Activated CD8-positive, alpha-beta memory T cell treated with anti-CD3 and anti-CD28 coated beads, Interleukin-2, amount 10 ng/mL, durations not matched to agents 7 days and 5 days (primary cell): ENCODE data around the gene FANCD2. TPM values are rescaled to one million over a fixed set of nuclear protein-coding genes. Genes with fewer than 3 reads are reported as not detected.
"Not testable (repeated sequence)": the region's sequence is repeated elsewhere in the genome, so short reads cannot be mapped to it uniquely, and the experiment has no call there.

Experiments used
- ATAC-seq: fragments of 150-1000 bp; cut with Tn5 transposase; one replicate; pipeline ENCODE4 v1.10.0; 2021; ENCODE audit warnings: moderate library complexity
- CTCF ChIA-PET: fragments of 350-600 bp; sonication (Branson Sonifier 250); formaldehyde crosslinking; loops from one replicate; lab custom pipeline; 2021; ENCODE audit warnings: antibody characterized with exemption; lab: Charles Lee
- DNase-seq: peaks from one replicate; pipeline ENCODE4 v3.0.0-alpha.2; 2020
- H3K27ac Mint-ChIP-seq: one replicate; pipeline ENCODE4 v1.8.0; 2021; ENCODE audit warnings: mild to moderate bottlenecking, mixed read lengths
- H3K27me3 Mint-ChIP-seq: one replicate; pipeline ENCODE4 v1.8.0; 2021; ENCODE audit warnings: mixed read lengths
- H3K36me3 Mint-ChIP-seq: one replicate; pipeline ENCODE4 v1.8.0; 2021; ENCODE audit warnings: mild to moderate bottlenecking, mixed read lengths
- H3K4me1 Mint-ChIP-seq: one replicate; pipeline ENCODE4 v1.8.0; 2021; ENCODE audit warnings: mixed read lengths
- H3K4me3 Mint-ChIP-seq: one replicate; pipeline ENCODE4 v1.8.0; 2021; ENCODE audit warnings: mild to moderate bottlenecking, moderate library complexity, mixed read lengths
- H3K9me3 Mint-ChIP-seq: one replicate; pipeline ENCODE4 v1.8.0; 2022; ENCODE audit warnings: low read depth, mixed read lengths
- total RNA-seq, 2 experiments: library from RNA; stranded (reverse); gene quantifications; one replicate each; pipeline ENCODE4 v1.2.3, GENCODE V29; 2021

FANCD2 gene
- total RNA-seq, 2 experiments from 2014 or later = 75.1 to 109 TPM

GRCh38 chr3:10006762-10007090, 19.5 kb upstream of the FANCD2 start:
- DNase-seq (no peak), ATAC-seq (no peak)
- Mint-ChIP-seq H3K27me3 (no peaks in the 10 kb centered on the region), H3K4me1 (peaks cover 29% of the 10 kb centered on the region), H3K4me3 (no peak overlapping the region), H3K27ac (no peak overlapping the region), H3K9me3 (no peaks in the 10 kb centered on the region), H3K36me3 (peaks cover 12% of the 10 kb centered on the region)
- CTCF ChIA-PET = no interaction called here

- no peaks in the 10 kb centered on the region for H3K27me3 Mint-ChIP-seq
- CTCF ChIA-PET = no interaction called here
These were observed 19.0 kb upstream of the FANCD2 start for GRCh38 chr3:10007126-10007782.

DNA sequence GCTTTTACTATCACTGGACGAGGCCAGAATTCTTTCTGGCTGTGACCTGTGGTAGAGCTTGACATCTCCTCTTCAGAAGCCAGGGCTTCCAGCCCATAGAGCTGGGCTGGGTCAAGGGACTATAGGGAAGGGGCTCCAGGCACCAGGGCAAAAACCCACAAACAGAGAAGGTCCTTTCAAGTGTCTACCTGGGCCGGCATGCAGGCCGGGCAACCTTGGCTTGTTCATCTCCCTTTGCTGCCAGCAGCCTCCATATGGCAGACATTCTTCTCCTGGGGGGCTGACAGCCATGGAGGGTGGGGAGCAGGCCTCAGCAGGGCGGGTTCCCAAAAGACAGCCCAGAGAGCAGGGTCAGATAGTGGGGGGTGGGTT, 18.0 kb upstream of the FANCD2 start:
- H3K4me3 Mint-ChIP-seq = not testable (repeated sequence)

More at GRCh38 chr3:10007126-10007782, 19.0 kb upstream of the FANCD2 start:
- DNase-seq (no peak), ATAC-seq (no peak)
- Mint-ChIP-seq H3K36me3 (peaks cover 11% of the 10 kb centered on the region), H3K4me3 (no peak overlapping the region), H3K27ac (no peak overlapping the region), H3K9me3 (no peaks in the 10 kb centered on the region), H3K4me1 (peaks cover 31% of the 10 kb centered on the region)

GRCh38 chr3:10008588-10009344, 17.5 kb upstream of the FANCD2 start:
- ATAC-seq (peak; percentile 76), DNase-seq (peak; percentile 85)
- Mint-ChIP-seq H3K4me1 (peaks cover 31% of the 10 kb centered on the region), H3K27me3 (no peaks in the 10 kb centered on the region), H3K4me3 (peak overlapping the region; percentile 53), H3K9me3 (no peaks in the 10 kb centered on the region), H3K36me3 (no peaks in the 10 kb centered on the region), H3K27ac (peak overlapping the region; percentile 32)
- CTCF ChIA-PET = no interaction called here

More for the DNA sequence above, 18.0 kb upstream of the FANCD2 start:
- H3K9me3 Mint-ChIP-seq, DNase-seq, H3K36me3 Mint-ChIP-seq, CTCF ChIA-PET, H3K27ac Mint-ChIP-seq, ATAC-seq, H3K27me3 Mint-ChIP-seq: not testable (repeated sequence)
- H3K4me1 Mint-ChIP-seq = peaks cover 31% of the 10 kb centered on the region

- CTCF ChIA-PET = interaction anchor here (0.9 kb wide), 1 partner anchor 254 kb away, joined by 3 read pairs; no protein-coding TSS in a partner anchor
- Mint-ChIP-seq H3K27me3 (no peaks in the 10 kb centered on the region), H3K4me3 (peak overlapping the region; percentile 12), H3K27ac (no peak overlapping the region), H3K9me3 (no peaks in the 10 kb centered on the region), H3K36me3 (no peaks in the 10 kb centered on the region), H3K4me1 (peaks cover 23% of the 10 kb centered on the region)
- DNase-seq (no peak), ATAC-seq (no peak)
These were observed 15.8 kb upstream of the FANCD2 start for GRCh38 chr3:10010421-10010877.

DNA sequence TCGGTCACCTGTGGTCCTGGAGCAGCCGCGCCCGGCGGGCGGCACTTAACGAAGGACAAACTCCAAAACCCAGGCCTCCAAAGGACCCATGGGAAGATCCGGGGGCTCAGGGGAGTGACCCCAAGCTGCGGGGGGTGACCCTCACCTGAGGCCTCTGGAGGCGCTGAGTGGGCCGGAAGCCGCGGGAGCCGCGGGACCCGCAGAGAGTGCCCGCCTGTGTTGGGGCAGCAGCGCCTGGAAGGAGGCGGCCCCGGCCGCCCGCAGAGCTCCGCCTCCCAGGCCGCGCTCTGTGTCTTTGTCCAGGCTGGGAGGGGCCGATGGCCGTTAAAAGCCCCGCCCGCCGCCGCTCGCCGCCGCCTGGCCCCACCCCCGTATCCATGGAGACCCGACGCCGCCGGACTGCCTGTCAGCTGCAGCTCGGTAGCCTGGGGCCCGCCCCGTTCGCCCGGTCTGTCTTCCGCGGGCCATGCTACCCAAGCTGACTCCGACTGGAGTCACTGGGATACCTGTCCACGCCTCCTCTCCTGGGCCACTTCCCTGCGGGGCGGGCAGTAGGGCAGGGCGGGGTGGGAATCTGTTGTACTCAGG, 15.3 kb upstream of the FANCD2 start:
- Mint-ChIP-seq H3K4me3 (peak overlapping the region; percentile 24), H3K36me3 (no peaks in the 10 kb centered on the region), H3K27me3 (no peaks in the 10 kb centered on the region), H3K4me1 (peaks cover 23% of the 10 kb centered on the region), H3K27ac (no peak overlapping the region), H3K9me3 (no peaks in the 10 kb centered on the region)
- DNase-seq (peak; percentile 94), ATAC-seq (peak; percentile 86)
- CTCF ChIA-PET = interaction anchor here (0.8 to 0.9 kb wide), 2 partner anchors 15 to 253 kb away, joined by 3 to 4 read pairs; partner anchors contain the start of gene FANCD2

GRCh38 chr3:10011631-10012030, 14.6 kb upstream of the FANCD2 start:
- no peak for ATAC-seq
- Mint-ChIP-seq H3K27me3 (no peaks in the 10 kb centered on the region), H3K4me1 (peaks cover 23% of the 10 kb centered on the region), H3K4me3 (no peak overlapping the region), H3K27ac (no peak overlapping the region), H3K9me3 (no peaks in the 10 kb centered on the region), H3K36me3 (no peaks in the 10 kb centered on the region)
- CTCF ChIA-PET = interaction anchor here (0.8 kb wide), 1 partner anchor 15 kb away, joined by 4 read pairs; the partner anchor contains the start of gene FANCD2
- no peak for DNase-seq

DNA sequence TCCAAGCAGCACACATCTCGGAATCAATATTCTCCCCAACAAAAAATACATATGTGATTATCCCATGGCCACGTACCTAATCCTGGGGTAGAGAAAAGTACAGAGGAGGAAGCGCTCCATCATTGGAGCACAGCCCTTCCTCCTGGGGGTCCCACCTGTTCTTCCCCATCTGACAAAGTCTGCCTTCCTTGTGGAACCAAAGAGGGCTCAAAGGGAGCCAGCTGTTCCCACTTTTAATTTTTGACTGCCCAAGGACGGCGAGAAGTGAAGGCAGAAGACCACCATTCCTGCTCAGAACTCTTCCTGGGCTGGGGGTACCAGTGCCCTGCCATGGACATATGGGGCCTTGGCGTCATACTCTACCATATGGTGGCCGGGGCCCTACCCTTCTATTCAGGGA, 14.1 kb upstream of the FANCD2 start:
- no peak overlapping the region for H3K4me3 Mint-ChIP-seq
- CTCF ChIA-PET = no interaction called here
- ATAC-seq (no peak), DNase-seq (no peak)
- H3K9me3 Mint-ChIP-seq = no peaks in the 10 kb centered on the region
- H3K4me1 Mint-ChIP-seq = peaks cover 23% of the 10 kb centered on the region
- H3K36me3 Mint-ChIP-seq = no peaks in the 10 kb centered on the region
- no peak overlapping the region for H3K27ac Mint-ChIP-seq
- no peaks in the 10 kb centered on the region for H3K27me3 Mint-ChIP-seq

GRCh38 chr3:10015461-10015904, 10.8 kb upstream of the FANCD2 start:
- ATAC-seq = no peak

GRCh38 chr3:10017636-10018292, 8.5 kb upstream of the FANCD2 start:
- peak; percentile 78 for DNase-seq

More at GRCh38 chr3:10015461-10015904, 10.8 kb upstream of the FANCD2 start:
- no peaks in the 10 kb centered on the region for H3K27me3 Mint-ChIP-seq
- peaks cover 28% of the 10 kb centered on the region for H3K4me1 Mint-ChIP-seq
- H3K9me3 Mint-ChIP-seq = no peaks in the 10 kb centered on the region
- H3K27ac Mint-ChIP-seq = no peak overlapping the region
- CTCF ChIA-PET = no interaction called here
- DNase-seq = no peak
- H3K4me3 Mint-ChIP-seq = no peak overlapping the region
- H3K36me3 Mint-ChIP-seq = peaks cover 8% of the 10 kb centered on the region

GRCh38 chr3:10018806-10019205, 7.4 kb upstream of the FANCD2 start:
- H3K27me3 Mint-ChIP-seq, DNase-seq, ATAC-seq, H3K4me3 Mint-ChIP-seq, H3K9me3 Mint-ChIP-seq, H3K27ac Mint-ChIP-seq: not testable (repeated sequence)
- peaks cover 18% of the 10 kb centered on the region for H3K36me3 Mint-ChIP-seq
- H3K4me1 Mint-ChIP-seq = peaks cover 22% of the 10 kb centered on the region
- CTCF ChIA-PET = interaction anchor here (1.1 to 1.9 kb wide), 2 partner anchors 32 to 37 kb away, joined by 3 to 4 read pairs; partner anchors contain the start of gene EMC3

More at GRCh38 chr3:10017636-10018292, 8.5 kb upstream of the FANCD2 start:
- H3K4me3 Mint-ChIP-seq = no peak overlapping the region
- CTCF ChIA-PET = interaction anchor here (1.1 to 1.9 kb wide), 2 partner anchors 31 to 36 kb away, joined by 3 to 4 read pairs; partner anchors contain the start of gene EMC3
- peak overlapping the region; percentile 6 for H3K27ac Mint-ChIP-seq
- H3K4me1 Mint-ChIP-seq = peaks cover 22% of the 10 kb centered on the region
- ATAC-seq = peak; percentile 61
- H3K36me3 Mint-ChIP-seq = peaks cover 13% of the 10 kb centered on the region
- H3K9me3 Mint-ChIP-seq = no peaks in the 10 kb centered on the region
- H3K27me3 Mint-ChIP-seq = no peaks in the 10 kb centered on the region

DNA sequence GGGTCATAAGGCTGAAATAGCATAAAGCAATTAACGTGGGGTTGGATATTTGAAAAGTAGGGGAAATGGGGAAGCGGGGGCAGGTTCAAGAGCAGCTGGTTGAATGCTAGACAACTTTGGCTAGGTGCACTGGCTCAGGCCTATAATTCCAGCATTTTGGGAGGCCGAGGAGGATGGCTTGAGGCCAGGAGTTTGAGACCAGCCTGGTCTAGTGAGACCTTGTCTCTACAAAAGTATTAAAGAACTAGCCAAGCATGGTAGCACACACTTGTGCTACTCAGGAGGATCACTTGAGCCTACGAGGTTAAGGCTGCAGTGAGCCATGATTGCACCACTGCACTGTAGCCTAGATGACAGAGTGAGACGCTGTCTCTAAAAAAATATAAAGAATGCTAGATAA, 6.9 kb upstream of the FANCD2 start:
- H3K27ac Mint-ChIP-seq = no peak overlapping the region
- peaks cover 18% of the 10 kb centered on the region for H3K36me3 Mint-ChIP-seq
- no peaks in the 10 kb centered on the region for H3K9me3 Mint-ChIP-seq
- CTCF ChIA-PET = interaction anchor here (0.6 to 1.9 kb wide), 2 partner anchors 33 to 194 kb away, joined by 3 to 4 read pairs; partner anchors contain the start of gene EMC3
- H3K27me3 Mint-ChIP-seq = no peaks in the 10 kb centered on the region
- no peak for ATAC-seq
- peaks cover 22% of the 10 kb centered on the region for H3K4me1 Mint-ChIP-seq
- DNase-seq = no peak
- H3K4me3 Mint-ChIP-seq = no peak overlapping the region
